Activated naive CD4-positive, alpha-beta T cell treated with anti-CD3 and anti-CD28 coated beads, Interleukin-2, amount 50 U/mL, for 16 hours (primary cell): Measurements from ENCODE around the gene CELF5.
A peak's percentile ranks its signal among the peaks of the same experiment; 100 is the strongest.

Experiments
- DNase-seq: peaks from one replicate; pipeline ENCODE4 v3.0.0-alpha.2; 2020

The CELF5 gene

DNA sequence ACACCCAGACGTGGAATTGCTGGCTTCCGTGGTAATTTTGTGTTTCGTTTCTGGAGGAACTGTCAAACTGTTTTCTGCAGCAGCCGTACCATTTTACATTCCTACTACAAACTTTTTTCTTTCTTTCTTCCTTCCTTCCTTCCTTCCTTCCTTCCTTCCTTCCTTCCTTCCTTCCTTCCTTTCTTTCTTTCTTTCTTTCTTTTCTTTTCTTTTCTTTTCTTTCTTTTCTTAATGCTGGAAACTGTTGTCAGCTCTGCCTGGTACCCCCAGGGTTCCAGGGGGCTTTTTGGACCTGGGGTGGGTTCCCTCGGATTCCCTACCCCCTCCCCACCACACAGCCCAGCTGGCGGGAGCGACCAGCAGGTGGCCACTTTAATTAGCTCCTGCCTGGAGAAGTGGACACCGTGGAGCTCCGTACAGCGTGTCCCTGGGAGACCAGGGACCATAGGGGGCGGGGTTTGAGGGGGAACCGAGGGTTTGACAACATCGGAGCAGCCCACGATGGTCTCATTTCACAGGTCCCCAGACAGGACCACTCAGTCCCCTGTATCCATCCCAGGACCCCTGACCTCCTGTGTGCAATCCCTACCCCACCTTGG, 24.4 kb downstream of the CELF5 start:
- no peak for DNase-seq

DNA sequence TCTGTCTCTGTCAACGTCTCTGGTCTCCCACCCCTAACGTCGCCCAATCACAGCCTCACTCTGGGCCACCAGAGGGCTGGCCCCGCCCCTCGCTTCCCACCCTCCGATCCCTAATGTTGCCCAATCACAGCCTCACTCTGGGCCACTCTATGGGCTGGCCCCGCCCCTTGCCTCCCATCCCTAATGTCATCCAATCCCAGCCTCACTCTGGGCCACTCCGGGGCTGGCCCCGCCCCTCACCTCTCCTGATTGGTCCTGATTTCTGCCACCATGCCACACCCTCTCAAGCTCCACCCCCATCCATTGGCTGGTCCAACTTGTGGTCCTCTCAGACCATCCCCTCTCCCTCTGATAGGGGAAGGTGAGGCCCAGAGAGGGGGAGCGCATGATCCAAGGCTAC, 24.9 kb downstream of the CELF5 start:
- DNase-seq: no peak

DNA sequence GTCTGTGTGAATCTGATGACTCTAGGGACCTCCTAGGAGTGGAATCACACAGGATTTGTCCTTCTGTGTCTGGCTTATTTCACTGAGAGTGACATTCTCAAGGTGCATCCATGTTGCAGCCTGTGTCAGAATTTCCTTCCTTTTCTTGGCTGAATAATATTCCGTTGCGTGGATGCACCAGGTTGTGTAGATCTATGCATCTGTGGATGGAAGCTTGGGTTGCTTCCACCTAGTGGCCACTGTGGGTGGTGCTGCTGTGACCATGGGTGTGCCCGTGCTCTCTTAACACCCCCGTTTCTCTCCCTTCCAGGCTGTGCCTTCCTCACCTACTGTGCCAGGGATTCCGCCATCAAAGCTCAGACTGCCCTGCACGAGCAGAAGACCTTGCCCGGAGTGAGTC, 26.2 kb downstream of the CELF5 start:
- peak; percentile 56 for DNase-seq

DNA sequence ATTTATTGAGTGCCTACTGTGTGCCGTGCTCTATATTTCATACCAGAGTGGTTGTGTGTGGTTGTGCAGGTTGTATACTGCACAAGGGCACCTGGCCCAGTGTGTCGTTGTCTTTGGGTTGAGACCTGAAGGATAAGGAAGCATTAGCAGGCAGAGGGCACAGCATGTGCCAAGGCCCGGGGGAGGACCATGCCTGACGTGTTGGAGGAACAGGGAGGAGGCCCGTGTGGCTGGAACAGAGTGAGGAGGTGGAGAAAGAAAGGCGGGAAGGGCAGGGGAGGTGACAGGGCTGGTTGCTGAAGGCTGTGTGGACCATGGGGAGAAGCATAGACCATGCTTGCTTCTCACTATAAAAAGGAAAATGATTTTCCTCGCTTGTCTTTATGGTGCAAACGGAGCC, 26.8 kb downstream of the CELF5 start:
- no peak for DNase-seq

DNA sequence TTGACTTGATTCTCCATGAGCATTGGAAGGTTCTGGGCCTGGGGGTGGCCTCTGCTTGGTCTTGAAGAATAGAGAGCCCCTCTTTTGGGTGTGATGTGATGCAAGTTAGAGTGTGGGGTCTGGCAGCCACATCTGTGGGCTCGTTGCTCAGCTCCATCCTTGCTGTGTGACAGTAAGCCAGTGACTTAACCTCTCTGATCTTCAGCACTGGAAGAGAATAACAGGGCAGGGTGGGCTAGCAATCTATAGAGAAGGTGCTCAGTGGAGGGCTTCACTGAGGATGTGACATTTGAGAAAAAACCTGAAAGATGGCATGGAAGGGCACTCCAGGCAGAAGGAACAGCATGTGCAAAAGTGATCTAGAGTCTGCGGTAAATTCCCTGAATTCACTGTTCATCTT, 28.2 kb downstream of the CELF5 start:
- DNase-seq: no peak

DNA sequence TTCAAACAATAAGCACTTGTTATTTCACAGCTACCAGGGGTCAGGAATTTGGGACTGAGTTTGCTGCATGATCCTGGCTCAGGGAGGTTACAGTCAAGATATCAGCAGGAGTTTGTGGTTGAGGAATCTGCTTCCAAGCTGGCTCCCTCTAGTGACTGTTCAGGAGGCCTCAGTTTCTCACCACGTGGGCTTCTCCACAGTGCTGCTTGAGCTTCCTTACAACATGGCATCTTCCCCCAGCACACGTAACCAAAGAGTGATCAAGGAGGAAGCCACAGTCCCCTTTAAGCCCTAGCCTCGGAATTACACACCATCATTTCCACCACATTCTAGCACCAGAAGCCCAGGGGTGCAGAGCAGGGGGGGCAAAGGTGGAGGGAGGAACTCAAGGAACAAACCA, 28.8 kb downstream of the CELF5 start:
- DNase-seq: no peak

DNA sequence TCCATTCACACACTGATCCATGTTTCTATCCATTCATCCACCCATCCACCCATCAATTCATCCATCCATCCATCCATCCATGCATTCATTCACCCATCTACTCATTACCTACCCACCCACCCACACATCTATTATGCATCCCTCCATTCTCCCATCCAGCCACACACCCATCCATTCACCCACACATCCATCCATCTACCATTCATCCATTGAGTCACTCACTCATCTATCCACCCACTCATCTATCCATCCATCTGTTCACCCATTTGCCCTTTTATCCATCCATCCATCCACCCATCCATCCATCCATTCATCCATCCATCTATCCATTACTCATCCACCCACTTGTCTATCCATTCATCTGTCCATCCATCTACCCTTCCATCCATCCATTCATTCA, 30.1 kb downstream of the CELF5 start:
- DNase-seq: no peak

DNA sequence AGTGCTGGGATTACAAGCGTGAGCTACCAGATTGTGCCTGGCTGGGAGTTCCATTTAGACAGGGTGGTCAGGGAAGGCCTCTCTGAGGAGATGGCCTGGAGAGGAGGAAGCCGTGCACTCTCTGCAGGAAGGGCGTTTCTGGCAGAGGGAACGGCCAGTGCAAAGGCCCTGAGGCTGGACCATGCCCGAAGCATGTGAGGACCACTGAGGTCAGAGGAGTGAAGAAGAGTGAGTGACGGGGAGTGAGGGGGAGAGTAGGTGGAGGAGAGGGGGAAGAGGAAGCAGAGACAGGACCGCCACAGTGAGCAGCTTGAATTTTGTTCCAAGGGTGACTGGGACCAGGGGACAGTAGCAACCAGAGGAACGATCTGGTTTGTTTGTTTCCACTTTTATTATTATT, 32.6 kb downstream of the CELF5 start:
- DNase-seq: no peak

DNA sequence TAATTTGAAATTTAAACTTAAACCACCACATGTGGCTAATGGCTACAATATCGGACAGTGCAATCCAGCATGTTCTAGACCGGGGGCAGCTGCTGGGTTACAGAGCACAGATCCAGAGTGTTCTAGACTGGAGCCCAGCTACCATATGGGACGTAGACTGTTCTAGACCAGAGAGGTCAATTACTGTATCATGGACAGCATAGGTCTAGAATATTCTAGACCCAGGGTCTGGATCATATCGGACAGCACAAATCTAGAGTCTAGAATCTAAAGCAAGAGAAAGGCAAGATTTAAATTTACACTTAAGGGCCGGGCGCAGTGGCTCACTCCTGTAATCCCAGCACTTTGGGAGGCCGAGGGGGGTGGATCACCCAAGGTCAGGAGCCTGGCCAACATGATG, 37.9 kb downstream of the CELF5 start:
- DNase-seq: no peak

DNA sequence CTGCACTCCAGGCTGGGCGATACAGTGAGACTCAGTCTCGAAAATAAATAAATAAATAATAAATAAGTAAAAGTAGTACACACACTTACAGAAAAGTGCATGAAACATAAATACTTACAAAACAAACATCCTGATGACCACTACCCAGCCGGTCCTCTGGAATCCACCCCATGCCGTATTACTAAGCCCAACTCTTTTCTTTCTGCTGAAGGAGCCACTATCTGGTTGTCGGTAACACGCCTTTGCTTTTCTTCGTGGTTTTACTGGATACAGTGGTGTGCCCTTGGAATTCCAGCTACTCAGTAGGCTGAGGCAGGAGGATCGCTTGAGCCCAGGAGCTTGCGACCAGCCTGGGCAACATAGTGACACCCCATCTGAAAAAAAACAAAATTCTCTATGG, 39.4 kb downstream of the CELF5 start:
- DNase-seq: no peak

DNA sequence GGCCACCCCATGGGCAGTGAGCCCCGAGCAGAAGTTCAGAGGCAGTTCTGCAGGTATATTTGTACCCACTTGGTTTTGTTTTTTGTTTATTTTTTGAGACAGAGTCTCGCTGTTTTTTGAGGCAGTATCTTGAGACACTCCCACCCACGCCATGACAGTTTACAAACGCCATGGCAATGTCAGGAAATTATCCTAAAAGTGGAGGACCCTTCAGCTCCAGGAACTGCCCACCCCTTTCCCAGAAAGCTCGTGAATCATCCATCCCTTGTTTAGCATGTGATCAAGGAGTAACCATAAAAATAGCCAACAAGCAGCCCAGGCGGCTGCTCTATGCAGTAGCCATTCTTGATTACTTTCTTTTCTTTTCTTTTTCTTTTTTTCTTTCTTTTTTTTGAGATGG, 41.0 kb downstream of the CELF5 start:
- DNase-seq: no peak

DNA sequence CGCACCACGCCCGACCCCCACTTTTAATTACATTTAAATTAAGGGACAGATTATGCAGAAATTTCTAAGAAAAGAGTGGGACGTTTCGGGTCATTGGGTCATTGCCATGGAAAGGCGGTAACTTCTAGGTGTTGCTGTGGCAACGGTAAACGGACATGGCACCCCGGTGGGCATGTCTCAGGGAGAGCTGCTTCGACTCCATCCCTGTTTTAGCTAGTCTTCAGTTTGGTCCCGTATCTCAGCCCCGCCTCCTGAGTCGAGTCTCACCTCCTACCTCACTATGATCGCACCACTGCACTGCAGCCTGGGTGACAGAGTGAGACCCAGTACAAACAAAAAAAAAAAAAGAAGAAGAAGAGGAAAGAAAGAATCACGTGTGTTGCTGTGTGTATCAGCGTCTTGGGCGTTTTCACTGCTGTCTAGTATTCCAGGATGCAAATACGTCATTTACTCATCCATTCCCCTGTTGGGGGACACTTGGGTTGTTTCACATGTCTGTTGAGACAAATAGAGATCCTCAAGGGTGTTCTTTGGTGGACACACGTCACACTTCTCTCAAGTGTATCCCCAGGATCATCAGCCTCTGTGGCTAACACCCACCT, 41.7 kb downstream of the CELF5 start:
- no peak for DNase-seq

DNA sequence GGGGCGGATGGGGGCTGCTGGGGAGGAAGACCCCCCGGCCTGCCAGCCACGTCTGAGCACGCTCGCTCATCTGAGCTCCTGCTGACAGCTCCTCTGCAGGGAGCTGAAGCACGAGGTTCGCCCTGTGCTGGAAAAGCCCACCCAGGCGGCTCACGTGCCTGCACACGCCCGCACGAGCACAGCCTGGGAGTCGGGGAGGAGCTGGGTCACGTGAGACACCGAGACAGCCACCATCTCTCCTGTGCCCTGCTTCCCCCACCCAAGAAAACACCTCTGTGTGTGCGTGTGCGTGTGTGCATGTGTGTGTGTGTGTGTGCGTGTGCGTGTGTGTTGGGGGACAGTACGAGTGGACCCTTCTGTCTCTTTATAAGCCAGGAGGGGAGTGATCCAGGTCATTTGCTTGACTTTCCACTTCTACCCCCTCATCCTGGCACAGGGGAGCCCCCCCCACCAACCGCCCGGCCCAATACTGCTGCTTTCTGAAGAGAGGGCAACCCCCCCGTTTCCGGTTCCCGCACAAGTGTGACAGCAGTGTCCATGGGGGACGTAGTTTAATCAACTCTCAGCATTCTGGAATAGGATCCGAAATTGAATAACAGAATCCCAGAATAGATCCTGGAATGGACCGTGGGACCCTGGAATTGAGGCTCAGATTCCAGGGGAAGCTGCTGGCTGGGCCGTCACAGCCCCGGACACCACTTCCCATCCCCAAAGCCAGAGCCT, 42.5 kb downstream of the CELF5 start:
- DNase-seq: no peak

DNA sequence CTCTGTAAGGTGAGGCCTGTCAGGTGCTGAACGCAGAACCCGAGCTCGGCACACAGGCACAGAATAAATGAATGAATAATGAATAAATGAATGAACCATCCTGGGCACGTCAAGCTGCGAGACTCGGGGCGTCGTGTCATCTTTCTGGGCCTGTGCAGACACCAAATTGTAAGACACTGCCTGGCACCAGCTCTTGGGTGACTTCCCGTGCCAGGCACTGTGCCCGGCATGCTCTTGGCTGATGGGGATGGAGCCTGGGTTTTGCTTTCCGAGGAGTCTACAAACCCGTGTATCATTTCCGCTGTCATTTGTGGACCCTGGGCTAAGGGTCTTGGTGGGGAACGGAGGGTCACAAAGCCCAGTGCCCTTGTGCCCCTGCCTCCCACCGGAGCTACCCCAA, 43.9 kb downstream of the CELF5 start:
- DNase-seq: no peak

DNA sequence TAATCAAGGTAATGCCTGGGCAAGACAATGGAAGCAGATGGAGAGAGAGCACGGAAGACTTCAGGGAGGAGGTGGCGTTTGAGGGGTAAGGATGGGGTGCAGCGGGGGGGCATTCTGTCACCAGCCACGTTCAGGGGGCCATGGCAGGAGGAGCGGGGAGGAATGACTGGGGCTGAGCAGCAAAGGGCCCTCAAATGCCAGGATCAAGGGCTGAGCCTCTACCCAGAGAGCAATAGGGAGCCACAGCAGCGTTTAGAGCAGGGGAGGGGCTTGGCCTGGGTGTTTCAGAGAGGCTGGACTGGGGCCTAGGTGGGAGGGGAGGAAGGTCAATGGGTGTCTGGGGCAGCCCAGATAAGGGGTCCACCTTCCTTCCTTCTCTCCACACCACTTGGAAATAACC, 44.3 kb downstream of the CELF5 start:
- no peak for DNase-seq

DNA sequence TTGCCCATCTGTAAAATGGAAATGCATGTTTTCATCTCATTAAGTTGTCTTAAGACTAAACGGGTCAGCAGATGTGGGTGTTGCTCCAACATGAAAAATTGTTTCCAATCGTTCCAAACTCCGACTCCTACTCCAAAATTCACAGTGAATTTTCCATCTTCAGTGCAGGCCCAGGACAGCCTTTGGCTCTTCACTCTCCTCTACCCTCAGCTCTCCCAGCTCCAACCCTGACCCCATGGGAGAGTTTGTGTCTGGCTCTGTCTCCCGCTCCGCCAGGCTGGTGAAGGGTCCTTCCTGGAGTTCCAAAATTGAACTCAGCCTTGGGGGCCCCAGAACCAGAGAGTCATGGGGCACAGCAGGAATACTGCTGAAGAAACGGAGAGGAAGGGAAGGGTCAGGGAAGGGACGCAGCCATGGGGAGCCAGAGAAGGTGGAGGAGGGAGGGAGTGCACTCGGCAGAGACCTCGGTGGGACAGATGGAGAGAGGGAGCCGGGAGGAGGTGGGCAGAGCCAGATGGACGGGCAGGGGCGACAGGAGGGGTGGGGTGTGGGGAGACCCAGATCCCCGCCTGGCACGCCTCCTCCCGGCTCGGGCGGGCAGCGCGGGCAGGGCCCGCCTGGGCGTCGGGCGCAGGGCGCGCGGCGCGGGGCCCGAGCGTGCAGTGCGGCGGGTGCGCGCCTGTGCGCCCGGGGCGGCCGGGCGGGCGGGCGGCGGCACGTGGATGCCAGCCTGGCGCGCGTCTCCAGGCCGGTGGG, 45.6 kb downstream of the CELF5 start:
- no peak for DNase-seq

DNA sequence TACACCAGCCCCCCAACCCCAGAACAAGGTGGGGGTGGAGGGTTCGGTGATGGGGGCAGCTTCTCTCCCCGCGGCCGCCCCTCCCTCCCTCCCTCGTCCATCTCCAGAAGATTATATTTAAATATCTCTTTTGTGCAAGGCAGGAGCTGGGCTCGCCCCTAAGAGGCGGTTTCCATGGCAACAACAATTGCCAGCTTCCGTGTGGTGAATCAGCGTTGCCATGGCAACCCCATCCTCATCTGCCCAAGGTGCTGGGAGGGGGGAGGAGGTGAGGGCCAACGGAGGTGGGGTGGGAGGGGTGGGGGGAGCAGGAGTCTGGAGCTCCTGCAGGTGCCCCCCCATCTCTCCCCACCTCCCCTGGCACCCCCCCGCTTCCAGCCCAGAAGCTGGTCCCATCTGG, 46.4 kb downstream of the CELF5 start:
- DNase-seq: peak; percentile 55

DNA sequence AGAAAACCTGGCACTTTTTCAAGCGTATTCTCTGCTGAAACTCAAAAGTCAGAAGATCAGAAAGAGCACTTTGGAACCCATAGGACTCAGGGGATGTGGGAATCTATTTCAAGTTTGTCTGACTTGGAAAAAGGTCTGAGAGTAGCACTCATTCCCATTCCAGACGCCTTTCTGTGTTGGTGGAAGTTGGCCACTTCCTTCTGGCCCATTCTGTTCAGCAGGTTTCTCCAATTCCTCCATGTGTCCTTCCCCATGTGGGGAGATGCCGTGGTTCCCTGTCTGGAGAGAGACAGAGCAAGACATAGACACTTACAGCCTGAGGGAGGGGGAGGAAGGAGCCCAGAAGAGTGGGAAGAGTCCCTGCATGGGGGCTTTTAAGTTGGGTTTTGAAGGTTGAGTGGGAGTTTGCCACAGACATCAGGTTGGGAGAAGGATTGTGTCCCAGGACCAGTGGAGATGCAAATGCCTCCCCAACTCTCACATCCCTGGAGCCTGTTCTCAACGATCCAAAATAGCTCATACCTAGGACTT, 48.0 kb downstream of the CELF5 start:
- no peak for DNase-seq

DNA sequence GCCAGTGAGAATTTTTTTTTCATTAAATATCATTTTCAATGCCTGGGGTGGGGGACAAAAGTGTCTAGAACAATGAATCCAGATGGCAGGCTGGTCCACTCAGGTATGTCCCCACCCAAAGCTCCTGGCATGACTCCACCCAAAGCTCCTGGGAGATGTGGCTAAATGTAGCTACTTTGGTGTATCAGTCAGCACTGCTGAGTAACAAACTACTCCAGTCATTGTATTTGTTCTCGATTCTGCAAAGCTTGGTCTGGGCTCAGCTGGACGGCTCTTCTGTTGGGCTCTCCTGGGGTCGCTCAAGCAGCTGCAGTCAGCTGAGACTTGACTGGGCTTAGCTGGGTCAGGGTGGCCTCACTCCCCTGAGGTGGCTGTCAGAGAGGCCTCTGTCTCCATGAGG, 48.5 kb downstream of the CELF5 start:
- DNase-seq: no peak

DNA sequence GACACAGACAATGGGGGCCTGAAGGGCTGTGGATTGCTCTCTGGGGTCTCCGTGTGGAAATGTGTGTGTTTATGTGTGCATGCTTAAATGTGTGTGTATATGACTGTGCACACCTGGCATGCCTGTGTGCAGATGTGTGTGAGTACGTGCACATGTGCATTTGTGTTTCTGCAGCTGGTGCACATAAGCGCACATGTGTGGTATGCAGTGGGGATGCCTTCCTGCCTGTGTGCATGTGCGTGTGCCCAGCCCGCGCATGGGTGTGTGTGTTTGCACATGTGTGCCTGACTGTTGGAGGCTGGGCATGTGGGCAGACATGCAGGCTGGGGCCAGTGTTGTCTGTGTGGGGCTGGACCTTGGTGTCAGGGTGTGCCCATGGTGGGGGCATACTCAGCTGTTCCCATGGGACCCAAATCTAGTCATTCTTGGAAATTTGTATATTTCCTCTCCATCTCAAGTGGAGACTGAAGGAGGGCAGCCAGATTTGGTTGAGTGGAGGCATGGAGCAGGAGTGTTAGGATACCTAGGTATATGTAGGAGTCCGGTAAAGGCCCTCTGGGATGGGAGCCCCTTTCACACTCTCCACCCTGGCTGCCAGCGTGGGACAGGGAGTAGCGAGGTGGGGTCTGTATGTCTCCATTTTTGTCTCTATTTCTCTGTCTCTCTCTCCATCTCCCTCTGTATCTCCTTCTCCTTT, 49.9 kb downstream of the CELF5 start:
- DNase-seq: no peak

DNA sequence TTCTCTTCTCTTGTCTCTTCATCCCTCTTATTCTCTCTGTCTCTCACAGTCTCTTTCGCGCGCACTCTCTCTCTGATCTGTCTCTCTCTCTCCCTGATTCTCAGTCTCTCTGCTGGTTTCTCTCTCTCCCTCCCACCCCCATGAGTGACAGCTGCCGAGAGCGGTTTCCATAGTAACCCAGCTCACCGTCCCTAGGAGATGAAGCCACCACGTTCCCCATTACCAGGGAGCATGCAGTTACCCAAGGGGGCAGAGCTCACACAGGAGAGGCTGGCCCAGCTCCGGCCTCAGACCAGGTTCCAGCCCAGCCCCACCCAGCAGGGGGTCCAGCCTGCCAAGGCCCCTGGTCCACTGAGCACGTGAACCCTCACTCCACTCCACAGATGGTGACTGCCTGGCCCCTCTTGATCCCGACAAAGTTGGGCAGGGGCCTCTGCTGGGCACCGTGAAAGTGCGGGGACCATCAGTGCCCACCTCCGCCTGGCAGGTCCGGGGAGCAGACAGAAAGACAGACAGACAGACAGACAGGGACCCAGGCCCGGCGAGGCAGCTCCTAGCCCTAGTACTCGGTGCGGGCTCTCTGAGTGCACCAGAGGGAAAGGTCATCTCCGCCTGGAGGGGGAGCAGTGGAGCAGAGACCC, 50.6 kb downstream of the CELF5 start:
- peak; percentile 23 for DNase-seq

DNA sequence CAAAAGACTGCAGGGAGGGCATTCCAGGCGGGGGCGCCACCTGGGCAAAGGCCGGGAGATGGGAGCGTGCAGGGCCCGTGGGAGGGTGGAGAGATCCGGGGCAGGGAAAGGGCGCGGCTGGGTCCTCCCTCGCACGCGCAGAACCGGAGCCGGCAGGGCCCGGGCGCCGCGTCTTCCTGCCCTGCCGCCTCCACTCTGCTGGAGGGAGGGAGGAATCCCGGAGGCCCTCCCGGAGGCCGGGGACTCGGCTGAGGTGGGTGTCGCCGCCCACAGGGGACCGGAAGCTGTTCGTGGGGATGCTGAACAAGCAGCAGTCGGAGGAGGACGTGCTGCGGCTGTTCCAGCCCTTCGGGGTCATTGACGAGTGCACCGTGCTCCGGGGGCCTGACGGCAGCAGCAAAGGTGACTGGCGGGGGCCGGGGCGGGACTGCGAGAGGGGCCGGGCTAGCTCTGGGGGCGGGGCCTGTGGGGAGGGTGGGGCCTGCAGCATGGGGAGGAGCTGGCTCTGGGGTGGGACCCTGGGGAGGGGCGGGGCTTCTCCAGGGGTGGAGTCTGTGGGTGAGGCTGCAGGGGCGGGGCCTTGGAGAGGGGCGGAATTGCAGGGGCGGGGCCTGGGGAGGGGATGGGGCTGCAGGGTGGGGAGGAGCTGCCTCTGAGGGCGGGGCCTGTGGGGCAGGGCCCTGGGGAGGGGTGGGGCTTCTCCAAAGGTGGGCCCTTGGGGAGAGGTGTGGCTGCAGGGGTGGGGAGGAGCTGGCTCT, 51.3 kb downstream of the CELF5 start:
- DNase-seq: peak; percentile 87
